Measurements from ENCODE around the gene CDR2L. TPM values are rescaled to one million over a fixed set of nuclear protein-coding genes. Genes with fewer than 3 reads are reported as not detected.

The CDR2L gene
- total and polyA plus RNA-seq, 4 donors, result 8.5 to 19.0 (median 11.2) TPM

DNA sequence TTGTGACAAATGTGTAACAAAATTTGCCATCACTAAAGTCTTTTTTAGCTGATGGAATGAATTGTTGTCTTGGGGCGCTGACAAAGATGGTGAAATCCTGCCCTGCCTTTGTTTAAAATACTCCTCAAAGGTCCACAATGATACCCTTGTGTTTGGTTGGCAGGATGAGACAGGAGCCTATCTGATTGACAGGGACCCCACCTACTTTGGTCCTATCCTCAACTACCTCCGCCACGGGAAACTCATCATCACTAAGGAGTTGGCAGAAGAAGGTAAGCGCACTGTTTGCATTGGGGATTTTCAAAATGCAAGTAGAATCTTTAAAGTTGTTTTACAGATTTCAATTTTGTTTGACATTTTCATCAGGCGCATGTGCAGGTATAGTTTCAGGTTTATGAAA lies 61.6 kb downstream of the CDR2L start:
- TF ChIP-seq, protein P1, sequence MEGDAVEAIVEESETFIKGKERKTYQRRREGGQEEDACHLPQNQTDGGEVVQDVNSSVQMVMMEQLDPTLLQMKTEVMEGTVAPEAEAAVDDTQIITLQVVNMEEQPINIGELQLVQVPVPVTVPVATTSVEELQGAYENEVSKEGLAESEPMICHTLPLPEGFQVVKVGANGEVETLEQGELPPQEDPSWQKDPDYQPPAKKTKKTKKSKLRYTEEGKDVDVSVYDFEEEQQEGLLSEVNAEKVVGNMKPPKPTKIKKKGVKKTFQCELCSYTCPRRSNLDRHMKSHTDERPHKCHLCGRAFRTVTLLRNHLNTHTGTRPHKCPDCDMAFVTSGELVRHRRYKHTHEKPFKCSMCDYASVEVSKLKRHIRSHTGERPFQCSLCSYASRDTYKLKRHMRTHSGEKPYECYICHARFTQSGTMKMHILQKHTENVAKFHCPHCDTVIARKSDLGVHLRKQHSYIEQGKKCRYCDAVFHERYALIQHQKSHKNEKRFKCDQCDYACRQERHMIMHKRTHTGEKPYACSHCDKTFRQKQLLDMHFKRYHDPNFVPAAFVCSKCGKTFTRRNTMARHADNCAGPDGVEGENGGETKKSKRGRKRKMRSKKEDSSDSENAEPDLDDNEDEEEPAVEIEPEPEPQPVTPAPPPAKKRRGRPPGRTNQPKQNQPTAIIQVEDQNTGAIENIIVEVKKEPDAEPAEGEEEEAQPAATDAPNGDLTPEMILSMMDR (IDR thresholded peaks at IDR 0.05; ENCODE audit: control extremely low read depth, extremely low read depth), result no peak
- Histone ChIP-seq H3K9ac (ENCODE audit: insufficient read depth in 1 of 2, low read length in 2 of 2) (peak overlapping the region in 1 of 2 donors; percentile 77), H3K27me3 (ENCODE audit: control insufficient read depth in 3 of 3, insufficient read depth in 3 of 3, low read length in 2 of 3) (no peaks in the 10 kb centered on the region), H3K27ac (ENCODE audit: low read depth in 1 of 2, low read length in 1 of 2) (no peak overlapping the region), H3K4me3 (no peak overlapping the region), H3K4me1 (ENCODE audit: control insufficient read depth in 5 of 5, insufficient read depth in 5 of 5, low read length in 5 of 5) (peaks cover 0 to 18% (median 3%) of the 10 kb centered on the region in 5 donors), H3K9me3 (ENCODE audit: control insufficient read depth in 4 of 4, insufficient read depth in 3 of 4, low read length in 3 of 4) (no peaks in the 10 kb centered on the region), H3K36me3 (ENCODE audit: control insufficient read depth in 4 of 4, insufficient read depth in 4 of 4, low read length in 4 of 4) (peaks cover 9 to 20% (median 16%) of the 10 kb centered on the region in 4 donors)
- ATAC-seq (ENCODE audit: insufficient read depth, low FRiP score) (no peak), DNase-seq (no peak)
- 89 to 96% methylated on average over 5 of the region's 5 CpGs for WGBS, 2 donors

DNA sequence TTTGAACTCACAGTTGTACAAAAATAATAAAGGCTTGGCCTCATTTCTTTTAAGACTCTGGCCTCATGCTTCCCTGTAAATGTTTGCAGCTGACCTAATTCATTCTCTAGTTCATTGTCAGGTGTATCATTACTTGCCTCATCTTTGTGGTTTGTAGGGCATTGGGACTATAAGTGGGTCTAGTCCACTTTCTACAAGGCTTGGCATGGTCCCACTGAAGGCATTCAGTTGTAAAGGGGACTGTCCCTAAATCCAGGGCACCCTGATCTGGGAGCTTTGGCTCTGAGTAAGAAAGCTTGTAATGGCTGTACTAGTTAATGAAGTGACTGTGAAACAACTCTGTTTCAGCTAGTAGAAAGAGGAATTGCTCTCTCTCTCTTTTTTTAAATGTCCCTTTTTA lies 62.3 kb downstream of the CDR2L start:
- Histone ChIP-seq H3K4me3 (no peak overlapping the region), H3K9me3 (ENCODE audit: control insufficient read depth in 4 of 4, insufficient read depth in 3 of 4, low read length in 3 of 4) (no peaks in the 10 kb centered on the region), H3K36me3 (ENCODE audit: control insufficient read depth in 4 of 4, insufficient read depth in 4 of 4, low read length in 4 of 4) (peaks cover 10 to 22% (median 17%) of the 10 kb centered on the region in 4 donors), H3K9ac (ENCODE audit: insufficient read depth in 1 of 2, low read length in 2 of 2) (no peak overlapping the region), H3K4me1 (ENCODE audit: control insufficient read depth in 5 of 5, insufficient read depth in 5 of 5, low read length in 5 of 5) (peaks cover 0 to 18% (median 3%) of the 10 kb centered on the region in 5 donors), H3K27me3 (ENCODE audit: control insufficient read depth in 3 of 3, insufficient read depth in 3 of 3, low read length in 2 of 3) (no peaks in the 10 kb centered on the region), H3K27ac (ENCODE audit: low read depth in 1 of 2, low read length in 1 of 2) (no peak overlapping the region)
- TF ChIP-seq, protein P1 (IDR thresholded peaks at IDR 0.05; ENCODE audit: control extremely low read depth, extremely low read depth), result no peak
- DNase-seq (no peak), ATAC-seq (ENCODE audit: insufficient read depth, low FRiP score) (no peak)

DNA sequence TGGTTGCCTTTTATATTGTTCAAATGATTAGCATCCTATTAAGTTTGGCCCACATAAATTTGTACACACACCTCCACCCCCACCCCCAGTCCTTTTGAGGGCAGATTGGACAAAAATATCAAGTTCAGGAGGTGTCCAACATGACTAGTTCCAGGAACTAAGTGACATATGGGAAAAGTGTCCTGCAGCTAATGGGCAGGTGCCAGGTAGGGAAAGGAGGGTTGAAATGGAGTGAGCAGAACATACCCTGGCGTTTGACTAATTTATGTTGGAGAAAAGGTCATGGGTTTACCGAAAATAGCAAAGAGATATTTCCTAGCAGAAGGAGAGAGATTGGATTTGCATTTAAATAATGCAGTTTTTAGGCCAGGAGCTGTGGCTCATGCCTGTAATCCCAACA lies 64.5 kb downstream of the CDR2L start:
- no peak overlapping the region for H3K4me3 ChIP-seq
- peaks cover 0 to 13% (median 3%) of the 10 kb centered on the region in 5 donors for H3K4me1 ChIP-seq (ENCODE audit: control insufficient read depth in 5 of 5, insufficient read depth in 5 of 5, low read length in 5 of 5)
- DNase-seq, result no peak
- no peak for ATAC-seq (ENCODE audit: insufficient read depth, low FRiP score)
- H3K36me3 ChIP-seq (ENCODE audit: control insufficient read depth in 4 of 4, insufficient read depth in 4 of 4, low read length in 4 of 4), result peaks cover 10 to 29% (median 17%) of the 10 kb centered on the region in 4 donors
- H3K27ac ChIP-seq (ENCODE audit: low read depth in 1 of 2, low read length in 1 of 2), result no peak overlapping the region
- H3K27me3 ChIP-seq (ENCODE audit: control insufficient read depth in 3 of 3, insufficient read depth in 3 of 3, low read length in 2 of 3), result no peaks in the 10 kb centered on the region
- TF ChIP-seq, protein P1 (IDR thresholded peaks at IDR 0.05; ENCODE audit: control extremely low read depth, extremely low read depth), result no peak
- no peaks in the 10 kb centered on the region for H3K9me3 ChIP-seq (ENCODE audit: control insufficient read depth in 4 of 4, insufficient read depth in 3 of 4, low read length in 3 of 4)
- H3K9ac ChIP-seq (ENCODE audit: insufficient read depth in 1 of 2, low read length in 2 of 2), result no peak overlapping the region
- 90 to 93% methylated on average over 2 of the region's 2 CpGs for WGBS, 2 donors

Small RNAs within 50 kb of the gene (small RNA-seq; reads per million reads assigned to genes)
- gene RN7SL573P (ENCODE audit: low replicate concordance) (not detected), gene RNU6-362P (ENCODE audit: low replicate concordance) (not detected)

Other genes with a start within 250 kb of the CDR2L start
- gene NHERF1, start 239.0 kb upstream of the CDR2L start, total RNA-seq, result 10 to 100 TPM; 18.3 to 58.2 TPM
- 10 to 100 TPM; 18.6 to 37.6 TPM for gene NHERF1, start 239.0 kb upstream of the CDR2L start, polyA plus RNA-seq
- 10 to 100 TPM; 27.1 to 47.4 TPM for gene NAT9, start 211.3 kb upstream of the CDR2L start, total RNA-seq
- gene NAT9, start 211.3 kb upstream of the CDR2L start, polyA plus RNA-seq, result 10 to 100 TPM; 36.5 to 36.7 TPM
- gene GRIN2C, start 127.7 kb upstream of the CDR2L start, total RNA-seq, result under 1 TPM in 1 of 2 donors, not detected in 1; 0.03 TPM
- under 1 TPM; 0.01 to 0.02 TPM for gene GRIN2C, start 127.7 kb upstream of the CDR2L start, polyA plus RNA-seq
- gene FDXR, start 114.6 kb upstream of the CDR2L start, total RNA-seq, result 10 to 100 TPM in 1 of 2 donors, 1 to 10 TPM in 1; 7.8 to 17.5 TPM
- gene FDXR, start 114.6 kb upstream of the CDR2L start, polyA plus RNA-seq, result 10 to 100 TPM; 10.2 to 11.1 TPM
- not detected for gene FADS6, start 94.0 kb upstream of the CDR2L start, total RNA-seq
- gene FADS6, start 94.0 kb upstream of the CDR2L start, polyA plus RNA-seq, result not detected
- gene USH1G, start 64.4 kb upstream of the CDR2L start, total RNA-seq, result not detected
- under 1 TPM in 1 of 2 donors, not detected in 1; 0.01 TPM for gene USH1G, start 64.4 kb upstream of the CDR2L start, polyA plus RNA-seq
- gene OTOP2, start 63.4 kb upstream of the CDR2L start, total RNA-seq, result not detected
- gene OTOP2, start 63.4 kb upstream of the CDR2L start, polyA plus RNA-seq, result not detected
- gene OTOP3, start 51.7 kb upstream of the CDR2L start, total RNA-seq, result not detected
- gene OTOP3, start 51.7 kb upstream of the CDR2L start, polyA plus RNA-seq, result not detected
- gene HID1, start 14.9 kb upstream of the CDR2L start, total RNA-seq, result 10 to 100 TPM; 34.8 to 42.1 TPM
- gene HID1, start 14.9 kb upstream of the CDR2L start, polyA plus RNA-seq, result 10 to 100 TPM; 15.2 to 23.7 TPM
- gene MRPL58, start 25.0 kb downstream of the CDR2L start, total RNA-seq, result 10 to 100 TPM; 14.7 to 33.1 TPM
- 10 to 100 TPM; 38.3 to 55.5 TPM for gene MRPL58, start 25.0 kb downstream of the CDR2L start, polyA plus RNA-seq
- 100 to 1,000 TPM; 110 to 238 TPM for gene ATP5PD, start 59.3 kb downstream of the CDR2L start, total RNA-seq
- 100 to 1,000 TPM; 277 to 736 TPM for gene ATP5PD, start 59.3 kb downstream of the CDR2L start, polyA plus RNA-seq
- 10 to 100 TPM; 21.0 to 22.3 TPM for gene KCTD2, start 59.6 kb downstream of the CDR2L start, total RNA-seq
- 10 to 100 TPM; 15.1 to 17.8 TPM for gene KCTD2, start 59.6 kb downstream of the CDR2L start, polyA plus RNA-seq
- gene SLC16A5, start 100.3 kb downstream of the CDR2L start, total RNA-seq, result 10 to 100 TPM; 36.7 to 74.0 TPM
- 10 to 100 TPM; 27.9 to 48.0 TPM for gene SLC16A5, start 100.3 kb downstream of the CDR2L start, polyA plus RNA-seq
- gene ARMC7, start 122.3 kb downstream of the CDR2L start, total RNA-seq, result 10 to 100 TPM in 1 of 2 donors, 1 to 10 TPM in 1; 8.1 to 19.2 TPM
- gene ARMC7, start 122.3 kb downstream of the CDR2L start, polyA plus RNA-seq, result 10 to 100 TPM; 10.2 to 13.5 TPM
- gene NT5C, start 144.1 kb downstream of the CDR2L start, total RNA-seq, result 10 to 100 TPM; 64.4 to 75.3 TPM
- gene NT5C, start 144.1 kb downstream of the CDR2L start, polyA plus RNA-seq, result 10 to 100 TPM; 81.2 to 96.3 TPM
- 10 to 100 TPM; 35.1 to 60.7 TPM for gene JPT1, start 166.9 kb downstream of the CDR2L start, total RNA-seq
- 100 to 1,000 TPM; 134 to 140 TPM for gene JPT1, start 166.9 kb downstream of the CDR2L start, polyA plus RNA-seq
- gene SUMO2, start 195.3 kb downstream of the CDR2L start, total RNA-seq, result 100 to 1,000 TPM in 1 of 2 donors, 10 to 100 TPM in 1; 89.9 to 242 TPM
- gene SUMO2, start 195.3 kb downstream of the CDR2L start, polyA plus RNA-seq, result 10 to 100 TPM; 53.6 to 88.9 TPM
- 10 to 100 TPM; 46.4 to 69.5 TPM for gene NUP85, start 218.0 kb downstream of the CDR2L start, total RNA-seq
- gene NUP85, start 218.0 kb downstream of the CDR2L start, polyA plus RNA-seq, result 10 to 100 TPM; 40.4 to 45.8 TPM

All from lung (tissue), 13 donors.